H9 (cell line): ENCODE measurements around the gene WDR7. TPM values are rescaled to one million over a fixed set of nuclear protein-coding genes. Genes with fewer than 3 reads are reported as not detected.

Experiments used
- DNase-seq: peaks from one replicate; pipeline ENCODE4 v3.0.0-alpha.2; 2017
- H2AFZ ChIP-seq: one replicate; pipeline ENCODE4 v1.6.1; 2013; ENCODE audit warnings: mild to moderate bottlenecking, low read length, control low read depth, moderate library complexity
- H2AK5ac ChIP-seq: 2 replicates; pipeline ENCODE4 v1.6.1; 2013; ENCODE audit warnings: low read length, control low read depth, mixed read lengths; ENCODE audit not compliant: insufficient read length
- H2BK120ac ChIP-seq: one replicate; pipeline ENCODE4 v1.6.1; 2013; ENCODE audit warnings: low read depth, mild to moderate bottlenecking, low read length, control low read depth, inconsistent platforms; ENCODE audit not compliant: poor library complexity, severe bottlenecking
- H2BK12ac ChIP-seq: 2 replicates; pipeline ENCODE4 v1.6.1; 2013; ENCODE audit warnings: low read length, control low read depth, mixed read lengths, low read depth; ENCODE audit not compliant: insufficient read length
- H2BK15ac ChIP-seq: 2 replicates; pipeline ENCODE4 v1.6.1; 2013; ENCODE audit warnings: low read depth, low read length, control low read depth
- H2BK20ac ChIP-seq: one replicate; pipeline ENCODE4 v1.6.1; 2013; ENCODE audit warnings: low read depth, mild to moderate bottlenecking, low read length, control low read depth, inconsistent platforms; ENCODE audit not compliant: poor library complexity, severe bottlenecking
- H2BK5ac ChIP-seq: 2 replicates; pipeline ENCODE4 v1.6.1; 2013; ENCODE audit warnings: low read length, control low read depth, mixed read lengths; ENCODE audit not compliant: insufficient read length
- H3K14ac ChIP-seq: 2 replicates; pipeline ENCODE4 v1.6.1; 2013; ENCODE audit warnings: low read length, control low read depth; ENCODE audit not compliant: insufficient read depth
- H3K18ac ChIP-seq: 2 replicates; pipeline ENCODE4 v1.6.1; 2013; ENCODE audit warnings: low read depth, mild to moderate bottlenecking, mixed read lengths, low read length, control low read depth; ENCODE audit not compliant: insufficient read length
- H3K23ac ChIP-seq: 2 replicates; pipeline ENCODE4 v1.6.1; 2013; ENCODE audit warnings: low read length, control low read depth, mixed read lengths, low read depth; ENCODE audit not compliant: insufficient read length
- H3K23me2 ChIP-seq: 2 replicates; pipeline ENCODE4 v1.6.1; 2013; ENCODE audit warnings: low read depth, mild to moderate bottlenecking, mixed read lengths, low read length, control low read depth; ENCODE audit not compliant: insufficient read length, poor library complexity, severe bottlenecking
- H3K27ac ChIP-seq: 2 replicates; pipeline ENCODE4 v1.5.1; 2013; ENCODE audit warnings: low read length, control low read depth, mixed read lengths, low read depth; ENCODE audit not compliant: insufficient read length
- H3K27me3 ChIP-seq: 2 replicates; pipeline ENCODE4 v1.6.1; 2013; ENCODE audit warnings: low read length, control low read depth, inconsistent platforms; ENCODE audit not compliant: insufficient read depth
- H3K4ac ChIP-seq: 2 replicates; pipeline ENCODE4 v1.6.1; 2013; ENCODE audit warnings: low read depth, mild to moderate bottlenecking, control low read depth, inconsistent platforms, low read length, moderate library complexity
- H3K4me1 ChIP-seq: 2 replicates; pipeline ENCODE4 v1.6.1; 2013; ENCODE audit warnings: low read length, control low read depth, inconsistent platforms; ENCODE audit not compliant: insufficient read depth
- H3K4me2 ChIP-seq: 2 replicates; pipeline ENCODE4 v1.6.1; 2013; ENCODE audit warnings: low read length, control low read depth, mixed read lengths; ENCODE audit not compliant: insufficient read length, insufficient read depth
- H3K56ac ChIP-seq: 2 replicates; pipeline ENCODE4 v1.6.1; 2013; ENCODE audit warnings: low read depth, mild to moderate bottlenecking, mixed read lengths, low read length, control low read depth; ENCODE audit not compliant: insufficient read length
- H3K79me1 ChIP-seq: 2 replicates; pipeline ENCODE4 v1.6.1; 2013; ENCODE audit warnings: low read depth, mild to moderate bottlenecking, moderate library complexity, low read length, control low read depth, inconsistent platforms; ENCODE audit not compliant: insufficient read depth, poor library complexity, severe bottlenecking
- H3K79me2 ChIP-seq: 2 replicates; pipeline ENCODE4 v1.6.1; 2013; ENCODE audit warnings: low read length, control low read depth, inconsistent platforms; ENCODE audit not compliant: insufficient read depth
- H3K9ac ChIP-seq: 2 replicates; pipeline ENCODE4 v1.6.1; 2013; ENCODE audit warnings: low read length, control low read depth, mixed read lengths; ENCODE audit not compliant: insufficient read length; ENCODE audit errors: extremely low read depth
- H3K9me3 ChIP-seq: one replicate; pipeline ENCODE4 v1.6.1; 2013; ENCODE audit warnings: low read depth, low read length, inconsistent platforms; ENCODE audit not compliant: control insufficient read depth
- H3T11ph ChIP-seq: one replicate; pipeline ENCODE4 v1.6.1; 2013; ENCODE audit warnings: mild to moderate bottlenecking, low read length, control low read depth, inconsistent platforms
- H4K20me1 ChIP-seq: one replicate; pipeline ENCODE4 v1.6.1; 2013; ENCODE audit not compliant: control insufficient read depth, insufficient read length, insufficient read depth
- H4K5ac ChIP-seq: 2 replicates; pipeline ENCODE4 v1.6.1; 2013; ENCODE audit warnings: low read depth, mild to moderate bottlenecking, mixed read lengths, low read length, control low read depth; ENCODE audit not compliant: insufficient read length
- H4K8ac ChIP-seq: replicated peaks from 2 replicates; pipeline ENCODE4 v1.6.1; 2013; ENCODE audit warnings: low read length, control low read depth, mixed read lengths, low read depth; ENCODE audit not compliant: insufficient read length
- H4K91ac ChIP-seq: 2 replicates; pipeline ENCODE4 v1.6.1; 2013; ENCODE audit warnings: low read depth, mild to moderate bottlenecking, moderate library complexity, mixed read lengths, low read length, control low read depth; ENCODE audit not compliant: insufficient read length
- H3K27ac Mint-ChIP-seq, 3 experiments: 2 replicates in 2 of 3; 3 replicates in 1 of 3; pipeline ENCODE4 v1.8.0; 2020 to 2021; ENCODE audit warnings: mixed read lengths in 3 of 3, mild to moderate bottlenecking in 1 of 3, moderate library complexity in 1 of 3
- H3K27me3 Mint-ChIP-seq: 2 replicates; pipeline ENCODE4 v1.8.0; 2021; ENCODE audit warnings: low read depth, mild to moderate bottlenecking, moderate library complexity, mixed read lengths
- H3K36me3 Mint-ChIP-seq, 3 experiments: 2 replicates in 2 of 3; 3 replicates in 1 of 3; pipeline ENCODE4 v1.8.0; 2020 to 2021; ENCODE audit warnings: low read depth in 3 of 3, mixed read lengths in 3 of 3; ENCODE audit not compliant: insufficient read depth in 1 of 3
- H3K4me1 Mint-ChIP-seq, 2 experiments: 2 replicates each; pipeline ENCODE4 v1.8.0; 2020; ENCODE audit warnings: mixed read lengths in 2 of 2
- H3K4me3 Mint-ChIP-seq, 2 experiments: 2 replicates in 1 of 2; 3 replicates in 1 of 2; pipeline ENCODE4 v1.8.0; 2020 to 2021; ENCODE audit warnings: mild to moderate bottlenecking in 2 of 2, mixed read lengths in 2 of 2, moderate library complexity in 1 of 2
- H3K9me3 Mint-ChIP-seq, 2 experiments: 2 replicates in 1 of 2; 3 replicates in 1 of 2; pipeline ENCODE4 v1.8.0; 2020; ENCODE audit warnings: mild to moderate bottlenecking in 2 of 2, mixed read lengths in 2 of 2, moderate library complexity in 1 of 2
- CTCF ChIP-seq: fragments of 200-600 bp; sonication (generic); conservative IDR thresholded peaks from 3 replicates; pipeline ENCODE4 v1.8.0; 2021; ENCODE audit warnings: antibody characterized with exemption, mild to moderate bottlenecking
- WGBS: extraction: QIAGEN DNeasy Blood & Tissue Kit; methylation state at CpG from one replicate; pipeline ENCODE4 v1.1.7; 2013; ENCODE audit warnings: missing lambda C conversion rate, low lambda C conversion rate, mixed read lengths; ENCODE audit not compliant: insufficient read length; ENCODE audit errors: extremely low coverage; 5-methylcytosine and 5-hydroxymethylcytosine counted together
- total RNA-seq: library from RNA; stranded (reverse); gene quantifications from 2 replicates; pipeline ENCODE4 v1.2.1, GENCODE V29; 2021

WDR7 gene
- total RNA-seq, 1 experiment from 2014 or later = 14.8 TPM

- no peaks in the 10 kb centered on the region for H3K79me2 ChIP-seq
- H3K4me3 Mint-ChIP-seq = no peak overlapping the region
- H3K27me3 ChIP-seq = no peaks in the 10 kb centered on the region
- no peak overlapping the region for H2BK12ac ChIP-seq
- no peak overlapping the region for H4K5ac ChIP-seq
- no peak overlapping the region for H3K56ac ChIP-seq
- H3K36me3 Mint-ChIP-seq = no peaks in the 10 kb centered on the region
- H3K79me1 ChIP-seq = no peaks in the 10 kb centered on the region
- H4K20me1 ChIP-seq = no peaks in the 10 kb centered on the region
- no peaks in the 10 kb centered on the region for H3K23me2 ChIP-seq
- H3K4me1 Mint-ChIP-seq = peaks cover 0 to 6% of the 10 kb centered on the region in 2 experiments; a peak in 1 of 4 replicates
- no peak overlapping the region for H2AFZ ChIP-seq
- no peak overlapping the region for H3K23ac ChIP-seq
- H3K9ac ChIP-seq = no peak overlapping the region
- H4K91ac ChIP-seq = no peak overlapping the region
- H2BK120ac ChIP-seq = no peak overlapping the region
- no peak overlapping the region for H2AK5ac ChIP-seq
- H3K18ac ChIP-seq = no peak overlapping the region
- no CpG with 5 or more reads among the region's 2 CpGs for WGBS
- no peak overlapping the region for H3T11ph ChIP-seq
- no peak for TF ChIP-seq CTCF
- H3K27ac Mint-ChIP-seq = no peak overlapping the region
- H2BK5ac ChIP-seq = no peak overlapping the region
- H2BK15ac ChIP-seq = no peak overlapping the region
- no peaks in the 10 kb centered on the region for H3K27me3 Mint-ChIP-seq
- no peaks in the 10 kb centered on the region for H3K9me3 ChIP-seq
- no peak overlapping the region for H3K27ac ChIP-seq
- no peak overlapping the region for H3K4ac ChIP-seq
- no peak overlapping the region for H2BK20ac ChIP-seq
- no peak overlapping the region for H4K8ac ChIP-seq
- H3K4me1 ChIP-seq = no peaks in the 10 kb centered on the region
- no peak overlapping the region for H3K14ac ChIP-seq
- H3K9me3 Mint-ChIP-seq = no peaks in the 10 kb centered on the region
- DNase-seq = no peak
- H3K4me2 ChIP-seq = no peak overlapping the region
Observed at GRCh38 chr18:56973487-56973886, 322.3 kb downstream of the WDR7 start.
